ENCODE results near the gene ATP1A1.

- TF ChIP-seq EZH2 (optimal IDR thresholded peaks at IDR 0.05; ENCODE audit: low read depth, low read length) (no peak), CTCF (IDR thresholded peaks at IDR 0.05; ENCODE audit: low read length) (no peak), EZH2phosphoT487 (IDR thresholded peaks at IDR 0.05; ENCODE audit: low read length) (no peak)
Observed at GRCh38 chr1:116324411-116324810, 48.6 kb upstream of the ATP1A1 start.

Data from MM.1S (cell line).